A673 (cell line): ENCODE data around the gene ALG9.

ENCODE experiments used
- CTCF ChIP-seq: fragments of 300-800, 200-600 bp; sonication (generic); conservative IDR thresholded peaks from 2 replicates; pipeline ENCODE4 v1.5.1; 2017; ENCODE audit warnings: low read depth, mild to moderate bottlenecking, antibody characterized with exemption, low read length, moderate library complexity, mixed read lengths
- EZH2 ChIP-seq: fragments of 200-600 bp; sonication (generic); IDR thresholded peaks from 2 replicates; pipeline ENCODE4 v1.6.1; 2017; ENCODE audit warnings: borderline replicate concordance, low read depth, mild to moderate bottlenecking, mixed read lengths, antibody characterized with exemption, low read length; ENCODE audit not compliant: poor library complexity, severe bottlenecking

- TF ChIP-seq CTCF: no peak
- TF ChIP-seq EZH2: no peak
Observed at GRCh38 chr11:111911563-111912401, 40.4 kb upstream of the ALG9 start, which contains the start of gene CRYAB.
